ENCODE measurements around the gene FAM20A.

FAM20A gene

GRCh38 chr17:68489919-68490318, 111.2 kb downstream of the FAM20A start:
- no peak for DNase-seq

Measured in amniotic stem cell (primary cell).